Neural progenitor cell (in vitro differentiated cells): ENCODE measurements around the gene FRMD7. TPM values are rescaled to one million over a fixed set of nuclear protein-coding genes. Genes with fewer than 3 reads are reported as not detected.

ENCODE experiments used
- DNase-seq: peaks from one replicate; pipeline ENCODE4 v3.0.0-alpha.2; 2016; ENCODE audit warnings: low spot score
- H2AFZ ChIP-seq: fragments of 200-600 bp; sonication (generic); replicated peaks from 2 replicates; pipeline ENCODE4 v1.6.1; 2016; ENCODE audit warnings: antibody characterized with exemption
- H3F3A ChIP-seq: fragments of 200-600 bp; sonication (generic); 2 replicates; pipeline ENCODE4 v1.6.1; 2016; ENCODE audit warnings: antibody characterized with exemption, low read depth
- H3K27ac ChIP-seq: fragments of 200-600 bp; sonication (generic); 2 replicates; pipeline ENCODE4 v1.5.1; 2016; ENCODE audit warnings: mild to moderate bottlenecking
- H3K27me3 ChIP-seq: fragments of 200-600 bp; sonication (generic); 2 replicates; pipeline ENCODE4 v1.6.1; 2016; ENCODE audit warnings: mild to moderate bottlenecking, moderate library complexity
- H3K36me3 ChIP-seq: fragments of 200-600 bp; sonication (generic); 2 replicates; pipeline ENCODE4 v1.5.1; 2016
- H3K4me1 ChIP-seq: fragments of 200-600 bp; sonication (generic); 2 replicates; pipeline ENCODE4 v1.6.1; 2016; ENCODE audit warnings: mixed run types
- H3K4me2 ChIP-seq: fragments of 200-600 bp; sonication (generic); 2 replicates; pipeline ENCODE4 v1.6.1; 2016
- H3K4me3 ChIP-seq: fragments of 200-600 bp; sonication (generic); 2 replicates; pipeline ENCODE4 v1.5.1; 2016
- H3K79me2 ChIP-seq: fragments of 200-600 bp; sonication (generic); 2 replicates; pipeline ENCODE4 v1.6.1; 2016; ENCODE audit warnings: low read depth
- H3K9ac ChIP-seq: fragments of 200-600 bp; sonication (generic); 2 replicates; pipeline ENCODE4 v1.6.1; 2016
- H3K9me3 ChIP-seq: fragments of 200-600 bp; sonication (generic); 2 replicates; pipeline ENCODE4 v1.5.1; 2016; ENCODE audit warnings: low read depth
- H4K20me1 ChIP-seq: fragments of 200-600 bp; sonication (generic); 2 replicates; pipeline ENCODE4 v1.6.1; 2016; ENCODE audit warnings: low read depth
- H3K27ac Mint-ChIP-seq: 3 replicates; pipeline ENCODE4 v1.8.0; 2021; ENCODE audit warnings: mixed read lengths
- H3K27me3 Mint-ChIP-seq: 2 replicates; pipeline ENCODE4 v1.8.0; 2022; ENCODE audit warnings: low read depth, mild to moderate bottlenecking, inconsistent platforms, moderate library complexity, mixed read lengths; ENCODE audit not compliant: insufficient read depth
- H3K36me3 Mint-ChIP-seq: 3 replicates; pipeline ENCODE4 v1.8.0; 2021; ENCODE audit warnings: mixed read lengths
- H3K4me1 Mint-ChIP-seq: 3 replicates; pipeline ENCODE4 v1.8.0; 2021; ENCODE audit warnings: mixed read lengths
- H3K4me3 Mint-ChIP-seq: 3 replicates; pipeline ENCODE4 v1.8.0; 2021; ENCODE audit warnings: mild to moderate bottlenecking, moderate library complexity, mixed read lengths
- H3K9me3 Mint-ChIP-seq: 3 replicates; pipeline ENCODE4 v1.8.0; 2020; ENCODE audit warnings: mixed read lengths
- EZH2 ChIP-seq: fragments of 200-600 bp; sonication (generic); IDR thresholded peaks from 2 replicates; pipeline ENCODE4 v1.6.1; 2017; ENCODE audit warnings: antibody characterized with exemption, mild to moderate bottlenecking, moderate library complexity
- EZH2phosphoT487 ChIP-seq: fragments of 200-600 bp; sonication (generic); IDR thresholded peaks from 2 replicates; pipeline ENCODE4 v1.6.1; 2017; ENCODE audit warnings: antibody characterized with exemption
- total RNA-seq: library from RNA; depleted of rRNA; stranded (reverse); fragments of >200 nt; gene quantifications from 2 replicates; pipeline ENCODE4 v1.2.3, GENCODE V29; 2015; ENCODE audit warnings: low replicate concordance
- TF ChIP-seq, protein P1 (sequence below): fragments of 200-600 bp; sonication (generic); IDR thresholded peaks from 2 replicates; pipeline ENCODE4 v1.5.1; 2017; ENCODE audit warnings: antibody characterized with exemption, mild to moderate bottlenecking

FRMD7 gene
- total RNA-seq, 1 donor from 2014 or later: not detected

DNA sequence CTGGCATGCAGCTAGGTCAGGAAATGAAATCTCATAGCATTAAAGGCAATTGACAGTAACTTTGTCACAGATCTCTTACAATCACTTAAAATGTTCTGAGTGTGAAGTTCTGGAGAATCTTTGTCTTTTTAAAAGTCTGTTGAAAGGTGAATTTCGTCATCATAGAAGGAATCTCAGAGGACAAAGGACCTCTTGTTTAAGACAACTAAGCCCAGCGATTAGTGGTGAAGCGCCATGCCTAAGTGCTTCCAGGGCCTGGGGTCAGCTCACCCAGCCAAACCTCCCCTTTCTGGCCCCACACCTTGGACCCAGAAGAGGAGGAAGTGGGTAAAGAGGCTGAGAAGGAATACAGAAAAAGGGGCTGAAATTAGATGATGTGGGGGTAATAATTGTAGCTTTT lies 8.5 kb downstream of the FRMD7 start:
- Histone ChIP-seq H3K4me1 (peaks cover 7% of the 10 kb centered on the region), H3K27me3 (no peaks in the 10 kb centered on the region), H3F3A (peaks cover 17% of the 10 kb centered on the region), H3K27ac (no peak overlapping the region), H3K4me2 (peak overlapping the region; percentile 15), H3K9me3 (no peaks in the 10 kb centered on the region), H3K79me2 (no peaks in the 10 kb centered on the region), H2AFZ (no peak overlapping the region), H3K4me3 (no peak overlapping the region), H3K36me3 (no peaks in the 10 kb centered on the region), H4K20me1 (no peaks in the 10 kb centered on the region), H3K9ac (no peak overlapping the region)
- peaks cover 4% of the 10 kb centered on the region for H3K27me3 Mint-ChIP-seq
- H3K36me3 Mint-ChIP-seq: no peaks in the 10 kb centered on the region
- H3K4me3 Mint-ChIP-seq: no peak overlapping the region
- DNase-seq: peak; percentile 22
- H3K27ac Mint-ChIP-seq: peak overlapping the region; percentile 78
- peaks cover 26% of the 10 kb centered on the region for H3K4me1 Mint-ChIP-seq
- no peaks in the 10 kb centered on the region for H3K9me3 Mint-ChIP-seq
- no peak for TF ChIP-seq EZH2
- TF ChIP-seq, protein P1, sequence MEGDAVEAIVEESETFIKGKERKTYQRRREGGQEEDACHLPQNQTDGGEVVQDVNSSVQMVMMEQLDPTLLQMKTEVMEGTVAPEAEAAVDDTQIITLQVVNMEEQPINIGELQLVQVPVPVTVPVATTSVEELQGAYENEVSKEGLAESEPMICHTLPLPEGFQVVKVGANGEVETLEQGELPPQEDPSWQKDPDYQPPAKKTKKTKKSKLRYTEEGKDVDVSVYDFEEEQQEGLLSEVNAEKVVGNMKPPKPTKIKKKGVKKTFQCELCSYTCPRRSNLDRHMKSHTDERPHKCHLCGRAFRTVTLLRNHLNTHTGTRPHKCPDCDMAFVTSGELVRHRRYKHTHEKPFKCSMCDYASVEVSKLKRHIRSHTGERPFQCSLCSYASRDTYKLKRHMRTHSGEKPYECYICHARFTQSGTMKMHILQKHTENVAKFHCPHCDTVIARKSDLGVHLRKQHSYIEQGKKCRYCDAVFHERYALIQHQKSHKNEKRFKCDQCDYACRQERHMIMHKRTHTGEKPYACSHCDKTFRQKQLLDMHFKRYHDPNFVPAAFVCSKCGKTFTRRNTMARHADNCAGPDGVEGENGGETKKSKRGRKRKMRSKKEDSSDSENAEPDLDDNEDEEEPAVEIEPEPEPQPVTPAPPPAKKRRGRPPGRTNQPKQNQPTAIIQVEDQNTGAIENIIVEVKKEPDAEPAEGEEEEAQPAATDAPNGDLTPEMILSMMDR: no peak
- TF ChIP-seq EZH2phosphoT487: no peak

DNA sequence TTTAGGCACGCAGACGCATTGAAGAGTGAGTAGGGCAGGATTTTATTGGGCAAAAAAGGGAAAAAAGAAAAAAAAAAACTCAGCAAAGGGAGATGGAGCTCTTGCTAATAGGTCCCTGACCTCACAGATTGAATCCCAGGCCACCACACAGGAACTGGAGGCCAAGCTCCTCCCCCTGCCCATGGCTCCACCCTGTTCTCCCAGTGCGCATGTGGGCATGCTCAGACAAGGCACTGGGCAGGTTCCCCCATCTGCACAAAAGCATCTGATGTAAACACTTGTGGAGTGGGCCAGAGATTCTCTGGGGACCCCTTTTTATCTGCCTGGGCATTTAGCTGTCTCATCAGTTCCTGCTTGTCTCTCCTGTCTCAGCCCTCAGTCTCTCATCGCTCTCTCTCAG lies 9.5 kb downstream of the FRMD7 start:
- H3K27ac Mint-ChIP-seq: no peak overlapping the region
- H2AFZ ChIP-seq: no peak overlapping the region
- DNase-seq: peak; percentile 4

DNA sequence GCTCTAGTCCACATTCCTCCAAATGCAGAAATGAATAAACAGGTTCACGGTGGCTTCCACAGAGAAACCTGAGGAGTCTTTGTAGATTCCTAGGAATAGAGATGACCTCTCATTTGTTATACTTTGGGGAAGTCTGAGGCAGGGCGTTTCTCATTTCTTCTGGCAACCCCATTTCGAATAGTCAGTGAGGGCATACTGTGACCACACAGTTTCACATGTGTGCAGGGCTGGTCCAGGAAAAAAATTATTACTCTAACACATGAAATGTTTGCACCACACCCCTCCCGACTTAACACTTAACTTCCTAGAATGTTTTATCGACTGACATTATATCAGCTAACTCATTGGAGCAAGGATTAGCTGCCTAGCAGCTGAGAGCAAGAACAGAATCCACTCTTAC lies 12.0 kb downstream of the FRMD7 start:
- Histone ChIP-seq H2AFZ (no peak overlapping the region), H3K4me1 (peaks cover 15% of the 10 kb centered on the region), H4K20me1 (no peaks in the 10 kb centered on the region), H3K4me2 (no peak overlapping the region), H3K79me2 (no peaks in the 10 kb centered on the region), H3K36me3 (no peaks in the 10 kb centered on the region), H3K27me3 (no peaks in the 10 kb centered on the region), H3K9ac (no peak overlapping the region), H3K27ac (no peak overlapping the region), H3K9me3 (peaks cover 4% of the 10 kb centered on the region), H3K4me3 (no peak overlapping the region), H3F3A (peaks cover 17% of the 10 kb centered on the region)
- H3K9me3 Mint-ChIP-seq: no peaks in the 10 kb centered on the region
- no peaks in the 10 kb centered on the region for H3K36me3 Mint-ChIP-seq
- DNase-seq: no peak
- no peak overlapping the region for H3K4me3 Mint-ChIP-seq
- H3K4me1 Mint-ChIP-seq: peaks cover 38% of the 10 kb centered on the region
- TF ChIP-seq EZH2phosphoT487 (no peak), EZH2 (no peak)
- TF ChIP-seq, protein P1: no peak
- peaks cover 4% of the 10 kb centered on the region for H3K27me3 Mint-ChIP-seq
- no peak overlapping the region for H3K27ac Mint-ChIP-seq

More for the DNA sequence above, 9.5 kb downstream of the FRMD7 start:
- peaks cover 26% of the 10 kb centered on the region for H3K4me1 Mint-ChIP-seq
- H3K27me3 Mint-ChIP-seq: peaks cover 4% of the 10 kb centered on the region
- Histone ChIP-seq H3K27me3 (no peaks in the 10 kb centered on the region), H3K9ac (no peak overlapping the region), H3K27ac (no peak overlapping the region), H4K20me1 (no peaks in the 10 kb centered on the region), H3K4me2 (no peak overlapping the region), H3F3A (peaks cover 17% of the 10 kb centered on the region), H3K4me1 (peaks cover 7% of the 10 kb centered on the region), H3K79me2 (no peaks in the 10 kb centered on the region), H3K4me3 (no peak overlapping the region), H3K36me3 (no peaks in the 10 kb centered on the region), H3K9me3 (no peaks in the 10 kb centered on the region)
- TF ChIP-seq, protein P1: no peak
- TF ChIP-seq EZH2 (no peak), EZH2phosphoT487 (no peak)
- H3K36me3 Mint-ChIP-seq: no peaks in the 10 kb centered on the region
- H3K9me3 Mint-ChIP-seq: no peaks in the 10 kb centered on the region
- H3K4me3 Mint-ChIP-seq: no peak overlapping the region
